NCI-H510A treated with DMSO at 0.1 percent for 48 hours (cell line): ENCODE measurements around the gene ERRFI1.

Experiments used
- DNase-seq: peaks from one replicate; lab custom pipeline; 2025; lab: John Stamatoyannopoulos, UW

Gene ERRFI1

DNA sequence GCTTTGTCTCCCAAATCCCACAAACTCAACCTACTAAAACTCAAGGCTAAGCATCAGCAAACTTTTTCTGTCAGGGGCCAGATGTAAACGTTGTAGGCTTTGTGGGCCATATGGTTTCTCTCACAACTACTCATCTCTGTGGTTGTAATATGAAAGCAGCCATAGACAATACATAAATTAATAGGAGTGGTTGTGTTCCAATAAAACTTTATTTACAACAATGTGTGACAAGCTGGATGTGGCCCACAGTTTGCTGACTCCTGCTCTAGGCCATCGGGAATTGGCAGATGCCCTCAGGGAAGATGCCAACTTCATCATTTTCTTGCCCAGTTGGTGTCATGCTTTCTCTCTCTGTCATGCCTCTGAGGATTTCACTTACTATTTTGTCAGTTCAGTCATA, 17.5 kb upstream of the ERRFI1 start:
- DNase-seq: no peak

DNA sequence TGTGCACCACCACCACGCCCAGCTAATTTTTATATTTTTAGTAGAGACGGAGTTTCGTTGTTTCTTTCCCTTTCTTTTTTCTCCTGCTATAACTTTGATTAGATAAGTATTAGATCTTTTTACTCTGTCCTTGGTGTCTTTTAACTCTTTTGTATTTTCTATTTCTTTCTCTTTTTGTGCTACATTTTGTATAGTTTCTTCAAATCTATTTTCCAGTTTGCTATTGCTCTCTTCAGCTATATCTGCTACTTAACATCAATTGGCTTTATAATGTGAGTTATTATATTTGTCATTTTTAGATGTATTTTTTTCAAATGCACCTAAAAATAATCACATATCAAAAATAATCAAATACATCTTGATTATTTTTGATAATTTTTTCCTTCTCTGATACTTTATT, 16.0 kb upstream of the ERRFI1 start:
- no peak for DNase-seq

DNA sequence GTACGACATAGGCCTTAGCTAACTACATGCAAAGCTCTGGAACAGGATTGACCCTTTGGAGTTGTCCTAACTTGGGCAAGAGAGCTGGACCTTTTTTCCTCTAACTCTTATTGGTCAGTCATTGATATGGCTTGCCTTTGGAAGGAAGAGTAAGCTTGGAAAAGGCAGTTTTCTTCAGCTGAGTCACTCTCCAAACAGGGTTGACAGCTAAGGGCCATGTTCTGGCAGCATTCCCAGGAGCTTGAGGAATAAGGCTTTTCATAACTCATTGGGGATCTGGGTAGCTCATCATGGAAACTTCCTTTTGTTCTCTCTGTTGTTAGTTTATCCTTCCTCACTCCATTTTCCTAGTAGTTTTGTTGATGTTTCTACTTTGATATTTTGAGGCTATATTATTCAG, 14.5 kb upstream of the ERRFI1 start:
- DNase-seq: peak; percentile 94

DNA sequence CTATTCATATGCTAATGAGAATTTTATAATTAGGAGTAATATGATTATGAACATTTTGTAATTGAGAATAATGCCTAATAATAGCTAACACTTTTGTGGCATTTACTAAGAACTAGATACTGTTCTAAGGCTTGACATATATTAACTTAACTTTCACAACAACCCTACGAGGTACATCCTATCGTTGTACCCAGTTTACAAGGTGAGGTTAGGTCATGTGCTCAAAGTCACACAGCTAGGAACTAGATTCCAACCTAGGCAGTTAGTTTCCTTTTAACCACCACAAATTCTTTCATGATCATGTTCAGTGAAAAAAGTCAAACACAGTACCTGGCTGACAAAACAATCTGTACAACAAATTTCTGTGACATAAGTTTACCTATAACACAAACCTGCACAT, 13.0 kb upstream of the ERRFI1 start:
- DNase-seq: no peak

DNA sequence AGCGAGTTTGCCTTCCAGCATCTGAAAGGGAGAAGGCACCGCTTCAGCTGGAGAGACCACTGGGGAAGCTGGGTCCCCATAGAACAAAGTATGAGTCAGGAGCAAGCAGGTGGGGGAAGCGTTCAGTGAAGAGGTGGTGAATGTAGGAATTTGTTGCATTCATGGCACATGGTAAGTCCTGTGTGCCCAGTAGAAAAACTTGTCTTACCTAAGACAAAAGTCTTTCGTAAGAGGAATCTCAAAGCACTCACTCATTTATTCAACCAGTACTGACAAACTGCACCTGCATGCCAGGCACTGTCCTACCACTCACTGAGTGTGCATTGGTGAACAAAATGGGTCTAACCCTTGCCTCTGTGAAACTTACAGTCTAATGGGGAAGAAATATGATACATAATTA, 9.2 kb upstream of the ERRFI1 start:
- DNase-seq: no peak

DNA sequence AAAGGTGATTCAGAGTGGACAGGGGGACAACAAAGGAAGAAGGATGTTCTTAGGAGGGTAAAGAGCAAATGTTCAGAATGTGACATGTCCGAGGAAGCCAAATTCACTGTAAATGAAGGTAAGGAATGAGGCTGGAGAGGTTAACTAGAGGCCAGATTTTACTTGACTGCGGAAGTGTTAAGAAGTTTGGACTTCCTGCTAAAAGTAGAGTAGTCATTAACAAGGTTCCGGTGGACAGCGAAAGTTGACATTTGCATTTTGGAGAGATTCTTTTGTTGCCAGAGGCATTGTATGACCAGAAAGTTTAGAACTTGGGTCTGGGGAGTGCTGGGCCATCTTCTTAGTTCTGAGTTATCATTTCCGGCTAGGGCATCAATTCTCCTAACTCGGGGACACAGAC, 7.2 kb upstream of the ERRFI1 start:
- no peak for DNase-seq

DNA sequence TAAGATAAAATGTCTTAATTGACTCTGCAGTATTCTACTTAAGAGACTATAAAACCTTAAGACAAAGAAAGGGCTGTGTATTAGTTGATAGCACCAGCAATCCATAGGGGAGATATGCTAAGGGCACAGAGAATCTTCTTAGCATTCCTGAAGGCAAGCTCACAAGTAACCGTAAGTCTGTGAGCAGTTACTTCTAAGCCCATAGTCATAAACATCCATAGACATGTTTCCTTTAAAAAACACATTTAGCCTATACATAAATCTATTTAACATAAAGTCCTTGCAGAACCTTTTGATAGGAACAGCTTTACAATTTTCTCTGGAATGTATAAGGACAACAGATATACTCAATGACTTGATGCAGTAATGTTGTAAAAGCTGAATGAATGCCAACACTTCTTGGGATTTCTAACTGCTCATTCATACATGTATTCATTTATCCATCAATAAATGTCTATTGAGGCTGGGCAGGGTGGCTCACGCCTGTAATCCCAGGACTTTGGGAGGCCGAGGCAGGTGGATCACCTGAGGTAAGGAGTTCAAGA, 6.3 kb upstream of the ERRFI1 start:
- DNase-seq: no peak

DNA sequence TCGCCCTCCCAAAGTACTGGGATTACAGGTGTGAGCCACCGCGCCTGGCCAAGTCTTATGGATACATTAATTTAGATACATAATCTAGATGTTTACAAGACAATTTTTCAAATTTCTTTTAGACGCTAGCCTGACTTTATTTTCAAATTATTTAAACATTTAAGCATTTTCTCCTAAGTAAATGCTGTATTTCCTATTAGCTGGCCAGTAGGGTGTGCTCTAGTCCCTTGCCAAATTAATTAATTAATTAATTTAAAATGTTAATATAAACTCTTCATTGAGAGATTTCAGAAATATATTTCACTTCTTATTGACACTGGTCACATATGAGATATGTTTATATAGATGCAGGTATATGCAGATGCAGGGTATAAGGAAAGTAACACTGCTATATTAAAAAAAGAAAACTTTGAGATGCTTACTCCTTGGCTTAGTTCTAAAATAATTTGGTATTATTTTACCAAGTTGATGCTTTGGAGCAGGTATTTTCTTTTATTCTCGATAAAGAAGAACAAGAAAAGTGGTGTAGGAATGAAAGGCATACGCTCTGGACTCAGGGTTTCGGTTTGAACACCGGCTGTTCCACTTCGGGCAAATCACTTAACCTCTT, 5.2 kb upstream of the ERRFI1 start:
- DNase-seq: peak; percentile 99

DNA sequence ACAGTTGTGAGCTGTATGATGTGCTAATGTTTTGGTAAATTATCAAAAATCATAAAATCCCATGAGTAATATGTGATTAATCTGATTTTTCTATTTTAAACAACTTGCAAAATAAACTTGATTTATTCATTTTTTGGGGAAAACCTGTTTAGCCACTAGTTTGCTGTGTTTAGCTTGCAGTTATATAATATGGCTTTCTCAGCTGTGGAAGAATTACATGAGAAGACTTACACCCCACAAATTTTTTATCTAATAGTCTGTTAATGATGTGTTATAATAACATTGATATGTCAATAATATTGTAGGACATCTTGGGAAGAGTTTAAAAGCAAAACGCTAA, 2.4 kb upstream of the ERRFI1 start:
- DNase-seq: no peak

DNA sequence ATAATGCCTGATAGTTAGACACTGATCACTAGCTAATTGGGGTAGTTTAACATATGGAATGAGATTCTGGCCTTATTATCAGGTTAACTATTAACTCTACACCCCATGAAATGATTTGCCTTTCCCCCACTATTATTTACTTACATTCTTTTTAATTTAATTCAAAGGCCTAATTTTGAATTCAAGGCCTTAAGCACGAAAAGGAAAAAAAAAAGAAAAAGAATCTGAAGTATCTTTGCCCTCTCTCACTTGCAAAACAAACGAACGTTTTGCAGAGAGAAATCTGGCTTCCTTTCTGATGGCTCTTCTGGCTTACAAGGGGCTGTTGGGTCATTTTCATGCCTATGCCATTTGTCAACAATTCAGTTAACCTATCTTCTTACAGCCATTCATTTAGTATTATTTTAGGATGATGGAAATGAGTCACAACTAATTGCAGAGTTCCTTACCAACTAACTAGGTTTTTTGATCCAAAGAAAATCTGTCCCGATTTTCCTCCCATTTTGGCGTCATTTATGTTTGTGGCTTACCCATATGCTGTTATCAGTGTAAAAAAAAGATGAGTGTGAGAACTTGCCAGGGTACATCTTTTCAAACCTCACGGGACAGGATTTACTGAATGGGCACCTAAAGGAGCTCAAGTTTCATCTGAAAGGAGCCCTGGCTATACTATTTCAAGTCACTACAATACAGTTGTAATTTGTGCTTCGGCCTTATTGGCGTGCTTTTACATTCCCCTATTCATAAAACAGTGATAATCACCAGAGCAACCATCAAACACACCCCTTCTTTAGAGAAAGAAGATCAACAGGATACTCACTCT, 1.9 kb upstream of the ERRFI1 start:
- DNase-seq: peak; percentile 88

DNA sequence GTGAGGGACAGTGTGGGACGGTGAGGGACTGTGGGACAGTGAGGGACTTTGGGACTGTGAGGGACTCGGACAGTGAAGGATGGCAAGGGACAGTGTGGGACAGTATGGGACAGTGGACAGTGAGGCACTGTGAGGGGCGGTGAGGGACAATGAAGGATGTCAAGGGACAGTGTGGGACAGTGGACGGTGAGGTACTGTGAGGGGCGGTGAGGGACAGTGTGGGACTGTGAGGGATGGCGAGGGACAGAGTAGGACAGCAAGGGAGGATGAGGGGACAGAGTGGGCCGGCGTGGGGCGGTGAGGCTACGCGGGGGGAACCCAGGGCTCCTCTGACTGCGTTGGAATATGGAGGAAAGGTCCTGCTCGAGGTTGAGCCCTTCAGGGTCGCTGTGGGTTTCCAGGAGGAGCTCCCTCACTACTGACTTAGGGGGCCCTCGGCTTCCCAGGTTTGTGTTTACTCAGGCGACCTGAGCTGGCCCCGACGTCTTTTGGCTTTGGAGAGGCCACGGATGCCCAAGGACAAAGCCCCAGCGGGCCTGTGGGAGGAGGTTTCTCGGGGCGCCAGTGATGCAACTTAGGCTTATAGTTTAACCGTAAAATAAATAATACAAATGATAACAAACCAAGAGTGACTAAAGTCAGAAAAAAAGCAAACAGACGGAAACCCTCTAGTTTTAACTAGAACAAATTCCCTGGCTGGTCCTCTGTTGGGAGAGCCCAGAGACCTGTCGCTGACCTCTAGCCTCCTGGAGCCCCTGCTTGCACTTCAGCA, 1.1 kb upstream of the ERRFI1 start:
- no peak for DNase-seq

DNA sequence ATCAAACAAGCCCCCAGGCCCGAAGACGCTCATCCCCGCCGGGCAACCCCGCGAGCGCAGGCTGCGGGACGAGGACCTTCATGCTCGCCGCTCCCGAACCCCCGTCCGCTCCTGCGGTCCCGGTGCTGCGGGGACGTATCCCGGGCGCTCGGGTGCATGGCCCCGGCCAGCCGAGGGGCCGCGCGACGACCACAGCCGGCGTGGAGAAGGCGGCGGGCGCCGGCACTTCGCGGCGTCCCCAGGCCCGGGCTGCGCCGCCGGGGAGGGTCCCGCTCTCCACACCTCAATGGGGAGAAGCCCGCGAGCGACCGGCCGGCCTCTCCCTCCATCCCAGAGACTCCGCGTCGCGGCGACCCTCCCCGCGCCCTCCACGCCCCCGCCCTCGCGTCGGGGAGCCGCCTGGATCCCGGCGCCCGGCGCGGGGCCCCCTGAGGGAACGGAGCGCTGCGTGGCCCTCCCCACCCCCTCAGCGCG, 401 bp downstream of the ERRFI1 start:
- DNase-seq: no peak

DNA sequence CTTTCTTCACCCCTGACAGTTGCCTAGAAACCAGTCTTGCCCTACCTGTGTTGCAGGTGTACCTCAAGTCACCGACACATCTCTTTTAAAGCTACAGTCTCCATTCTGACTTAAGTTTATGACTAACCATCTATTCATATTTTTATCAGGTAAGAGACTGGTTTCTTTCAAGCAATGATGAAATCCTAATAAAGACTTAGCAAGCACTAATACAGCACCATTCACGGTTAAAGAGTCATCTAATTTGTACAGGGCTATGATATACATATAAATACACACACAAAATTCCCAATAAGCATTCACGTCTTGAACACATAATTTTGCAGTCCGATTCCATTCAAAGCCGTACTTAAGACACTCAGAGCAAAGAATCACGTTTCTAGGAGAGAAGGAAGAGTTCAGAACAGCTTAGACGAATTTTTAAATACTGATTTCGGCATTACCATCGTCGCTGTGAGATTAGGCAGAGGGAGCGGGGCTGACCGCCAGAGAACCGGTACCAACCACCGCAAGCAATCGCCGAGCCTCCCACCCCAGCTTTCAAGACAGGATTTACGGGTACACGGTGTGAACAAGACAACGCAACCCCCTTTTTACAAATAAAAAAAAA, 943 bp downstream of the ERRFI1 start:
- DNase-seq: peak; percentile 95

DNA sequence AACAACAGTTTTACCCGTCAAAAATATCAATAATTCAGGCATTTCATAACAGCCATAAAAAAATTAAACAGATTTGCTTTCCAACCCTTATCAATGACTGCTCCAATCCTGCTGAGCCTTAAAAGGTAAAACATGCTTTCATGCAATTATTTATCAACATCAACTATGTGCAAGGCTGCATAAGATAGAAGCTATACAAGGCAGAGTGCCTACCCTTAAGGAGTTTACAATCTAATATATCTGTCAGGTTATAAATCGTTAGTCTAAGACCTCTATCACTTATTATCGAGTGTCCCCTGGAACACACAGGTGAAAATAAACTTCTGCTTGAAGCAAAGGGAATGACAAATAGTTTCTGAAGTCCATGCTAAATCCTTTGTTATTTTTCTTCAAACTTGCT, 1.8 kb downstream of the ERRFI1 start:
- no peak for DNase-seq

DNA sequence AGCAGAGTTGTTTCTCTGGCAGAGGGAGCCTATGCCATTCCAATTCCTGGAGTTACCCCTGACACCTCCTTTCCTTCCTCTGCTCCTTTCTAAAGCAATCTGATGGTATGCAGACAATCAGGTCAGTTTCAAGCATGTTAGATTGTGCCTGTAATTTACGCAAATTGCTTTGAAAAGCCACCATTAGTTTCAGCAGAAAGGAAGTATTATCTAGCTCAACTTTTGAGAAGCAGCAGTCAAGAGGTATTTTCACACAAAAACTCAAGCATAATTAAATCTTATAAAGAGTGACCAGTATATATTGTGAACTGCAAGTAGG, 2.2 kb downstream of the ERRFI1 start:
- no peak for DNase-seq

DNA sequence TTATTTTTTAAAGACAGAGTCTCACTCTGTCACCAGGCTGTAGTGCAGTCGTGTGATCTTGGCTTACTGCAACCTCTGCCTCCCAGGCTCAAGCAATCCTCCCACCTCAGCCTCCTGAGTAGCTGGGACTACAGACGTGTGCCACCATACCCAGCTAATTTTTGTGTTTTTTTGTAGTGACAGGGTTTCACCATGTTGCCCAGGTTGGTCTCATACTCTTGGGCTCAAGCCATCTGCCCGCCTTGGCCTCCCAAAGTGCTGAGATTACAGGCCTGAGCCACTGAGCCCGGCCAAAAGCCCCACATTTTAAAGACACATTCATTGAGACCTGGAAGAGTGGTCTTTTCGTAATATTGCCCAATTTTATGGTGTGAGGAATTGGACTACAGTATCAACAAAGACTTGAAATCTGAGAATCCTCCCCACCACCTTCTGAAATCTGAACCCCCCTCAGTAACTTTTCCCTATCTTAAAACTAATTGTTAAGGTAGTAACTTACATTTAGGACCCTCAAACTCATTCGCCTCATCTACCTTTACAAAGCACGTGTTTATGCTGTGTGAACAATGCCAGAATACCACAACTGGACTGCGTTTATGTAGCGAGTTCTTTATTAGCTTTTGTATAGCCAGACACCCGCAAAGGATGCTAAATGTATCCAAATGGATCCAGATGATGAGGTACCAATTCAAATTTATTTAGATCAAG, 2.7 kb downstream of the ERRFI1 start:
- DNase-seq: no peak

DNA sequence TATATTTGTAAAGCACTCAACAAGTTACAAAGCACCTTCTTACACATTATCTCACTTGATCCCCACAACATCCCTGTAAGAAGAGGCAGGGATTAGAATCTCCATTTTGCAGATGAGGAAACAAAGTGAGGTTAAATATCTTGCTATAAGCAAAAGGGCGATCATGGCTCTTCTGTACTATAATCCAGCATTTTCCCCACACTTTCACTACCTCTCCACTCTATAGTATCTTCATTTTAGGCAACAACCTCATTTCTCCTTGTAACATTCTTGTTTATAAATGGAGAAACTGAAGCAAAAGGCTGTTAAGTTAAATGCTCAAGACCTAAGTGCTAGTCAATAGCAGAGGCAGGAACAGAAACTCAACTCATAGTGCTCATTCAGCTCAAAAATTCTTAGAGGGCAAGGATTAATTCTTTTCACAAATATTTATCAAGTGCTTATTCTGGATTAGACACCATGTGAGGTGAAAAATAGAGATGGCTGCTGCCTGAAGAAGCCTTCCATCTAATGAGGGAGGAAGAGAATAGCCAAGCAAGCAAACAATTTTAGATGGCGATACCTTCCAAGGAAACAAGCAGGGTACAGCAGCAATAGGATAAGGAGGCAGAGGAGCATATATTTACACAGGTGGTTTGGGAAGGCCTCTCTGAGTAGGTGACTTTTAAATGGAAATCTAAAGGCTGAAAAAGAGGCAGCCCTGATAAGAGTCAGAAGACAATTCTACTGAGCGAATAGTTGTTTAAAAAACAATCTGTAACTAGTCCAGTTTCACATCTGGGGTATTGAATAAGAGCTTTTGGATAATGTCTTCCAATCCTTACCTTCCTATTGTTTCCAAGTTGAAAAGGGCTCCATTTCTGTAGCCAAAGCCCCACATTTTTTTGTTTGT, 3.5 kb downstream of the ERRFI1 start:
- peak; percentile 65 for DNase-seq

DNA sequence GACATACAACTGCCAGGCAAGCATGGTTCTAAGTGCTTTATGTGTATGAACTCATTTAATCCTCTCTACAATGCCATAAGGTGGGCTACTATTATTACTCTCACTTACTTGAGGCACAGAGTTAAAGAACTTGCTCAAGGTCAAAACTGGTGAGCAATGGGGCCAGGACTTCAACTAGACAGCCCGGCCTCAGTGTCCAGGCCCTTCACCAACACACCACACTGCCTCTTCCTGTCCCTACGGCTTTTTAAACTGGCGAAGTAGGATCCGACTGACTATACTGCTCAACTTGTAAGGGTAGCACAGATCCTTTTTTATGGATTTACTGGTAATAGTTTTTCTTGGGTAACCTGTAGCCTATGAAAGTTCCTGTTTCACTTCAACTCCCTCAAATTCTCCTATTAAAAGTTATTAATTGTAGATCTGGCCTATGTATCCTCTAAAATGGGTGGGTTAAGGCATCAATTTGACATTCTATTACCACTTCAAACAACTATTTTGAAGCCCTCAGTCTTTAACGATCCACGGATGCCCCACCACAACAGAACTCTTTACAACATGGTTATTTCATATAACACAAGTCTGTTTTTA, 4.3 kb downstream of the ERRFI1 start:
- no peak for DNase-seq

DNA sequence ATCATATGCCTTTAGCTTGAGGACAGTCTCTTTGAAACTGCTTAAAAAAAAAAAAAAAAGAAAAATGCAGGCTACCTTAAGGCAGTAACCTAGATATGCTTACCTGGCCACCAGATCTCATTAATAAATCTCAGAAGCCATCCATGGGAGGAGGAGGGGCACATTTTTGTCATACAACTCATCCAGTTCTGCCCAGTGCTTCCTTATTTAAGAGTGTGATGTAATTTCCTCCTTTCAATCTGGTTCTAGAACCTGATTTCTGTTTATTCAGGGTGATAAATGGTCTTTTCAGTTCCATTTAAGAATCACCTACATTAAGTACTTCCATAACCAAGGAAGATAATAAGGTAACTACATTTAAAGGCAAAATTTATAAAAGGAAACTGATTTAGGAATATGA, 6.1 kb downstream of the ERRFI1 start:
- peak; percentile 83 for DNase-seq

DNA sequence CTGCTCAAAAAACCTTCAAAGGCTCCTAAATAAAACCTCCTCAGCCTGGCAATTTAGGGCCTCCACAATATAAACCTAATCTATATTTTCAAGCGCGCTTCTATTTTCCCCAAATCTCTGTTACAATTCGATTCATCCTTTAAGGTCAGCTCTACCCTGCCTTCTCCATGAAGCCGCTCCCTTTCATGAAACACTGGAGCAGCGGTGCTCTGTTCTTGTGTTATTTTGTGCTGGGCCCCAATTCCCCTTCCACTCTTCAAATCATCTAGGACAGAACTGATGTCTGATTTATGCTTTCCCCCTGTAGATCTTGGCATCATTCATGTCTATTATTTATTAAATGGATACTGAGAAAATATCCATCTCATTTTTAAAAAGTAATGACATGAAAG, 6.9 kb downstream of the ERRFI1 start:
- DNase-seq: no peak
